ENCODE results near the gene CLEC14A.

The CLEC14A gene

GRCh38 chr14:38238332-38238731 lies 17.6 kb downstream of the CLEC14A start:
- Histone ChIP-seq H3K4me3 (ENCODE audit: low read length) (no peak overlapping the region), H3K27me3 (ENCODE audit: control insufficient read depth, insufficient read depth, low read length) (no peaks in the 10 kb centered on the region), H3K9me3 (ENCODE audit: control insufficient read depth, low read length) (no peaks in the 10 kb centered on the region), H3K4me1 (ENCODE audit: control insufficient read depth, insufficient read depth, low read length) (no peaks in the 10 kb centered on the region), H3K9ac (ENCODE audit: low read length) (no peak overlapping the region), H3K36me3 (ENCODE audit: control insufficient read depth, insufficient read depth, low read length) (no peaks in the 10 kb centered on the region)

GRCh38 chr14:38233218-38233617 lies 22.7 kb downstream of the CLEC14A start:
- Histone ChIP-seq H3K4me1 (ENCODE audit: control insufficient read depth, insufficient read depth, low read length) (no peaks in the 10 kb centered on the region), H3K4me3 (ENCODE audit: low read length) (no peak overlapping the region), H3K36me3 (ENCODE audit: control insufficient read depth, insufficient read depth, low read length) (no peaks in the 10 kb centered on the region), H3K9me3 (ENCODE audit: control insufficient read depth, low read length) (no peaks in the 10 kb centered on the region), H3K27me3 (ENCODE audit: control insufficient read depth, insufficient read depth, low read length) (no peaks in the 10 kb centered on the region), H3K9ac (ENCODE audit: low read length) (no peak overlapping the region)

- Histone ChIP-seq H3K9me3 (ENCODE audit: control insufficient read depth, low read length) (no peaks in the 10 kb centered on the region), H3K4me3 (ENCODE audit: low read length) (no peak overlapping the region)
Measured at GRCh38 chr14:38226366-38226765, 29.5 kb downstream of the CLEC14A start.

GRCh38 chr14:38225946-38226345 lies 29.9 kb downstream of the CLEC14A start:
- Histone ChIP-seq H3K36me3 (ENCODE audit: control insufficient read depth, insufficient read depth, low read length) (no peaks in the 10 kb centered on the region), H3K4me1 (ENCODE audit: control insufficient read depth, insufficient read depth, low read length) (no peaks in the 10 kb centered on the region), H3K27me3 (ENCODE audit: control insufficient read depth, insufficient read depth, low read length) (no peaks in the 10 kb centered on the region), H3K4me3 (ENCODE audit: low read length) (no peak overlapping the region), H3K9ac (ENCODE audit: low read length) (no peak overlapping the region), H3K9me3 (ENCODE audit: control insufficient read depth, low read length) (no peaks in the 10 kb centered on the region)

More at GRCh38 chr14:38226366-38226765, 29.5 kb downstream of the CLEC14A start:
- Histone ChIP-seq H3K36me3 (ENCODE audit: control insufficient read depth, insufficient read depth, low read length) (no peaks in the 10 kb centered on the region), H3K4me1 (ENCODE audit: control insufficient read depth, insufficient read depth, low read length) (no peaks in the 10 kb centered on the region), H3K9ac (ENCODE audit: low read length) (no peak overlapping the region), H3K27me3 (ENCODE audit: control insufficient read depth, insufficient read depth, low read length) (no peaks in the 10 kb centered on the region)

- Histone ChIP-seq H3K36me3 (ENCODE audit: control insufficient read depth, insufficient read depth, low read length) (no peaks in the 10 kb centered on the region), H3K9ac (ENCODE audit: low read length) (no peak overlapping the region), H3K4me1 (ENCODE audit: control insufficient read depth, insufficient read depth, low read length) (no peaks in the 10 kb centered on the region), H3K4me3 (ENCODE audit: low read length) (no peak overlapping the region), H3K9me3 (ENCODE audit: control insufficient read depth, low read length) (no peaks in the 10 kb centered on the region), H3K27me3 (ENCODE audit: control insufficient read depth, insufficient read depth, low read length) (no peaks in the 10 kb centered on the region)
Measured at GRCh38 chr14:38224338-38224737, 31.6 kb downstream of the CLEC14A start.

GRCh38 chr14:38221077-38221476 lies 34.8 kb downstream of the CLEC14A start:
- Histone ChIP-seq H3K4me3 (ENCODE audit: low read length) (no peak overlapping the region), H3K9me3 (ENCODE audit: control insufficient read depth, low read length) (no peaks in the 10 kb centered on the region), H3K36me3 (ENCODE audit: control insufficient read depth, insufficient read depth, low read length) (no peaks in the 10 kb centered on the region), H3K27me3 (ENCODE audit: control insufficient read depth, insufficient read depth, low read length) (no peaks in the 10 kb centered on the region), H3K9ac (ENCODE audit: low read length) (no peak overlapping the region), H3K4me1 (ENCODE audit: control insufficient read depth, insufficient read depth, low read length) (no peaks in the 10 kb centered on the region)

- no peaks in the 10 kb centered on the region for H3K4me1 ChIP-seq (ENCODE audit: control insufficient read depth, insufficient read depth, low read length)
- H3K9me3 ChIP-seq (ENCODE audit: control insufficient read depth, low read length), result no peaks in the 10 kb centered on the region
- no peaks in the 10 kb centered on the region for H3K27me3 ChIP-seq (ENCODE audit: control insufficient read depth, insufficient read depth, low read length)
- no peak overlapping the region for H3K4me3 ChIP-seq (ENCODE audit: low read length)
- no peak overlapping the region for H3K9ac ChIP-seq (ENCODE audit: low read length)
- H3K36me3 ChIP-seq (ENCODE audit: control insufficient read depth, insufficient read depth, low read length), result no peaks in the 10 kb centered on the region
Measured at GRCh38 chr14:38217553-38217952, 38.3 kb downstream of the CLEC14A start.

- no peak overlapping the region for H3K4me3 ChIP-seq (ENCODE audit: low read length)
- no peaks in the 10 kb centered on the region for H3K9me3 ChIP-seq (ENCODE audit: control insufficient read depth, low read length)
- no peak overlapping the region for H3K9ac ChIP-seq (ENCODE audit: low read length)
- peaks cover 12% of the 10 kb centered on the region for H3K27me3 ChIP-seq (ENCODE audit: control insufficient read depth, insufficient read depth, low read length)
- peaks cover 8% of the 10 kb centered on the region for H3K4me1 ChIP-seq (ENCODE audit: control insufficient read depth, insufficient read depth, low read length)
- peaks cover 3% of the 10 kb centered on the region for H3K36me3 ChIP-seq (ENCODE audit: control insufficient read depth, insufficient read depth, low read length)
Measured at GRCh38 chr14:38213001-38213400, 42.9 kb downstream of the CLEC14A start.

GRCh38 chr14:38212111-38212510 lies 43.8 kb downstream of the CLEC14A start:
- H3K9me3 ChIP-seq (ENCODE audit: control insufficient read depth, low read length), result no peaks in the 10 kb centered on the region
- H3K9ac ChIP-seq (ENCODE audit: low read length), result no peak overlapping the region
- H3K36me3 ChIP-seq (ENCODE audit: control insufficient read depth, insufficient read depth, low read length), result peaks cover 3% of the 10 kb centered on the region
- no peak overlapping the region for H3K4me3 ChIP-seq (ENCODE audit: low read length)
- H3K4me1 ChIP-seq (ENCODE audit: control insufficient read depth, insufficient read depth, low read length), result peaks cover 8% of the 10 kb centered on the region
- peaks cover 12% of the 10 kb centered on the region for H3K27me3 ChIP-seq (ENCODE audit: control insufficient read depth, insufficient read depth, low read length)

- H3K27me3 ChIP-seq (ENCODE audit: control insufficient read depth, insufficient read depth, low read length), result peaks cover 12% of the 10 kb centered on the region
Measured at GRCh38 chr14:38211255-38211735, 44.6 kb downstream of the CLEC14A start.

GRCh38 chr14:38210587-38211216 lies 45.2 kb downstream of the CLEC14A start:
- peak overlapping the region; percentile 94 for H3K4me3 ChIP-seq (ENCODE audit: low read length)
- H3K4me1 ChIP-seq (ENCODE audit: control insufficient read depth, insufficient read depth, low read length), result peaks cover 8% of the 10 kb centered on the region
- H3K36me3 ChIP-seq (ENCODE audit: control insufficient read depth, insufficient read depth, low read length), result peaks cover 3% of the 10 kb centered on the region
- peak overlapping the region; percentile 64 for H3K9ac ChIP-seq (ENCODE audit: low read length)
- no peaks in the 10 kb centered on the region for H3K9me3 ChIP-seq (ENCODE audit: control insufficient read depth, low read length)
- H3K27me3 ChIP-seq (ENCODE audit: control insufficient read depth, insufficient read depth, low read length), result peaks cover 12% of the 10 kb centered on the region

More at GRCh38 chr14:38211255-38211735, 44.6 kb downstream of the CLEC14A start:
- Histone ChIP-seq H3K9me3 (ENCODE audit: control insufficient read depth, low read length) (no peaks in the 10 kb centered on the region), H3K9ac (ENCODE audit: low read length) (peak overlapping the region; percentile 64), H3K4me3 (ENCODE audit: low read length) (peak overlapping the region; percentile 94), H3K4me1 (ENCODE audit: control insufficient read depth, insufficient read depth, low read length) (peaks cover 8% of the 10 kb centered on the region), H3K36me3 (ENCODE audit: control insufficient read depth, insufficient read depth, low read length) (peaks cover 3% of the 10 kb centered on the region)

GRCh38 chr14:38209572-38210557 lies 46.0 kb downstream of the CLEC14A start:
- Histone ChIP-seq H3K9ac (ENCODE audit: low read length) (peak overlapping the region; percentile 64), H3K27me3 (ENCODE audit: control insufficient read depth, insufficient read depth, low read length) (peaks cover 12% of the 10 kb centered on the region)

More at GRCh38 chr14:38209572-38210557, 46.0 kb downstream of the CLEC14A start:
- peak overlapping the region; percentile 94 for H3K4me3 ChIP-seq (ENCODE audit: low read length)
- H3K9me3 ChIP-seq (ENCODE audit: control insufficient read depth, low read length), result no peaks in the 10 kb centered on the region
- peaks cover 3% of the 10 kb centered on the region for H3K36me3 ChIP-seq (ENCODE audit: control insufficient read depth, insufficient read depth, low read length)
- peaks cover 14% of the 10 kb centered on the region for H3K4me1 ChIP-seq (ENCODE audit: control insufficient read depth, insufficient read depth, low read length)
